ENCODE measurements around the gene CLEC1A. TPM values are rescaled to one million over a fixed set of nuclear protein-coding genes. Genes with fewer than 3 reads are reported as not detected.

CLEC1A gene
- total RNA-seq (2021; ENCODE audit: unreplicated experiment) (0.41 TPM), Bru-seq, nascent RNA (percentile 13 among the genes with signal in this experiment), BruChase-seq, experiment 1, labeled RNA remaining after a 2-hour chase (percentile 9 among the genes with signal in this experiment), BruChase-seq, experiment 2, labeled RNA remaining after a 6-hour chase (percentile 13 among the genes with signal in this experiment)
- polyA plus RNA-seq (2012; ENCODE audit: insufficient read length): not detected
- long read RNA-seq: 0 reads

GRCh38 chr12:10098791-10099190 lies at the start of gene CLEC1A:
Gene CLEC1A (minus strand): TSS chr12:10098985. CDS start chr12:10098922, 63 bp downstream.
- H3K4me1 ChIP-seq (ENCODE audit: control insufficient read depth, insufficient read depth, low read length): peaks cover 17% of the 10 kb centered on the region
- no TSS peak for BruUV-seq (replicated peaks)
- POLR2A ChIA-PET: interaction anchor here (0.5 kb wide), 1 partner anchor 92 kb away, joined by 6 read pairs; no protein-coding TSS in a partner anchor
- DNase-seq (ENCODE audit: low read depth, low spot score) (no peak), ATAC-seq (no peak)
- H3K4me3 ChIP-seq (ENCODE audit: low read depth in 2 of 2, low read length in 2 of 2): no peak within 1 kb of the TSS
- no peaks in the 10 kb centered on the region for H3K36me3 ChIP-seq (ENCODE audit: control insufficient read depth, insufficient read depth, low read length)
- intact Hi-C loops (cut with micrococcal nuclease; ENCODE audit: unreplicated experiment): no loop called here
- H3K9me3 ChIP-seq (ENCODE audit: control insufficient read depth, insufficient read depth, low read depth, low read length): no peaks in the 10 kb centered on the region
- in situ Hi-C loops (cut with HindIII; ENCODE audit: low pct_unique_long_range_greater_than_20kb, low sequenced_read_pairs): no loop called here
- H3K27me3 ChIP-seq (ENCODE audit: control insufficient read depth, insufficient read depth, low read length): no peaks in the 10 kb centered on the region
- TF ChIP-seq SIN3A (IDR thresholded peaks at IDR 0.05; ENCODE audit: borderline replicate concordance, insufficient read depth, low read depth, low read length) (no peak), TCF7L2 (IDR thresholded peaks at IDR 0.05; ENCODE audit: low read depth, low read length) (no peak), POLR2AphosphoS5 (IDR thresholded peaks at IDR 0.05; ENCODE audit: low read depth, low read length) (no peak), CTCF (IDR thresholded peaks at IDR 0.05) (no peak), REST (IDR thresholded peaks at IDR 0.05; ENCODE audit: insufficient read depth in 1 of 2, low read depth in 2 of 2, low read length in 1 of 2) (no peak)
- CTCF ChIA-PET: no interaction called here
- H3K27ac ChIP-seq (ENCODE audit: low read length): peak within 1 kb of the TSS; percentile 81; the same call in 1 of the 2 replicates

GRCh38 chr12:10147714-10148403 lies 49.1 kb upstream of the CLEC1A start:
- Histone ChIP-seq H3K9me3 (ENCODE audit: control insufficient read depth, insufficient read depth, low read depth, low read length) (no peaks in the 10 kb centered on the region), H3K36me3 (ENCODE audit: control insufficient read depth, insufficient read depth, low read length) (no peaks in the 10 kb centered on the region), H3K4me1 (ENCODE audit: control insufficient read depth, insufficient read depth, low read length) (no peaks in the 10 kb centered on the region; the same call in none of the 2 replicates), H3K27ac (ENCODE audit: low read length) (no peak overlapping the region), H3K4me3 (ENCODE audit: low read depth in 2 of 2, low read length in 2 of 2) (no peak overlapping the region), H3K27me3 (ENCODE audit: control insufficient read depth, insufficient read depth, low read length) (no peaks in the 10 kb centered on the region)
- ChIA-PET CTCF (interaction anchor here (0.6 kb wide), 1 partner anchor 35 kb away, joined by 3 read pairs; no protein-coding TSS in a partner anchor), POLR2A (no interaction called here)
- no TSS peak for BruUV-seq (replicated peaks)
- ATAC-seq: no peak
- TF ChIP-seq POLR2AphosphoS5 (IDR thresholded peaks at IDR 0.05; ENCODE audit: low read depth, low read length) (no peak), TCF7L2 (IDR thresholded peaks at IDR 0.05; ENCODE audit: low read depth, low read length) (no peak), SIN3A (IDR thresholded peaks at IDR 0.05; ENCODE audit: borderline replicate concordance, insufficient read depth, low read depth, low read length) (no peak), CTCF (IDR thresholded peaks at IDR 0.05) (no peak), REST (IDR thresholded peaks at IDR 0.05; ENCODE audit: insufficient read depth in 1 of 2, low read depth in 2 of 2, low read length in 1 of 2) (no peak)
- intact Hi-C loops (cut with micrococcal nuclease; ENCODE audit: unreplicated experiment) (no loop called here), in situ Hi-C loops (cut with HindIII; ENCODE audit: low pct_unique_long_range_greater_than_20kb, low sequenced_read_pairs) (no loop called here)
- no peak for DNase-seq (ENCODE audit: low read depth, low spot score)
